ENCODE results near the gene MFAP3.

GRCh38 chr5:154088801-154089200 is 50.0 kb downstream of the MFAP3 start:
- no peak for TF ChIP-seq CTCF (conservative IDR thresholded peaks at IDR 0.05; ENCODE audit: low read depth, low read length)
- TF ChIP-seq EZH2 (IDR thresholded peaks at IDR 0.05; ENCODE audit: borderline replicate concordance, low read depth, low read length, poor library complexity, severe bottlenecking): no peak
